Measurements from ENCODE around the gene ANO1. TPM values are rescaled to one million over a fixed set of nuclear protein-coding genes. Genes with fewer than 3 reads are reported as not detected.

Gene ANO1
- total RNA-seq, 6 experiments from 2014 or later, result 32.1 to 292 (median 78.0) TPM

- H3K36me3 ChIP-seq, result peaks cover 0 to 4% (median 0%) of the 10 kb centered on the region in 4 donors
- no peak overlapping the region for H3K27ac ChIP-seq
- no peak overlapping the region for H3K4me3 ChIP-seq
- H3K27me3 ChIP-seq, result no peaks in the 10 kb centered on the region
- no peaks in the 10 kb centered on the region for H3K9me3 ChIP-seq
- DNase-seq (no peak), ATAC-seq (no peak)
- intact Hi-C loops (cut with DNase I), result loop anchor here in 1 of 2 donors (10.0 kb wide), 2 partner anchors 108 to 478 kb away; no protein-coding TSS in a partner anchor
- TF ChIP-seq POLR2A (IDR thresholded peaks at IDR 0.05) (no peak), CTCF (IDR thresholded peaks at IDR 0.05) (no peak)
- 75% methylated on average over 4 of the region's 15 CpGs for WGBS (ENCODE audit: insufficient coverage, low coverage, low lambda C conversion rate, missing lambda C conversion rate)
- H3K4me1 ChIP-seq, result peaks cover 0 to 3% (median 0%) of the 10 kb centered on the region in 4 donors
Observed at GRCh38 chr11:70192666-70193410, 114.7 kb downstream of the ANO1 start.

GRCh38 chr11:70193411-70194292 lies 115.5 kb downstream of the ANO1 start:
- no peaks in the 10 kb centered on the region for H3K36me3 ChIP-seq
- WGBS (ENCODE audit: insufficient coverage, low coverage, low lambda C conversion rate, missing lambda C conversion rate), result 58% methylated on average over 7 of the region's 7 CpGs
- TF ChIP-seq CTCF (IDR thresholded peaks at IDR 0.05), result no peak
- no peak for TF ChIP-seq POLR2A (IDR thresholded peaks at IDR 0.05)
- peaks cover 0 to 3% (median 0%) of the 10 kb centered on the region in 4 donors for H3K4me1 ChIP-seq
- no peaks in the 10 kb centered on the region for H3K27me3 ChIP-seq
- no peak overlapping the region for H3K4me3 ChIP-seq
- DNase-seq (peak in 1 of 3 donors; percentile 24), ATAC-seq (no peak)
- intact Hi-C loops (cut with DNase I), result loop anchor here in 1 of 2 donors (10.0 kb wide), 2 partner anchors 109 to 479 kb away; no protein-coding TSS in a partner anchor
- H3K27ac ChIP-seq, result no peak overlapping the region
- no peaks in the 10 kb centered on the region for H3K9me3 ChIP-seq

- Histone ChIP-seq H3K4me3 (no peak overlapping the region), H3K27me3 (no peaks in the 10 kb centered on the region), H3K4me1 (peaks cover 0 to 3% (median 0%) of the 10 kb centered on the region in 4 donors), H3K36me3 (no peaks in the 10 kb centered on the region), H3K27ac (no peak overlapping the region), H3K9me3 (no peaks in the 10 kb centered on the region)
- ATAC-seq, result peak in 1 of 4 donors; percentile 6
- no peak for TF ChIP-seq POLR2A (IDR thresholded peaks at IDR 0.05)
- no peak for TF ChIP-seq CTCF (IDR thresholded peaks at IDR 0.05)
- WGBS (ENCODE audit: insufficient coverage, low coverage, low lambda C conversion rate, missing lambda C conversion rate), result 75% methylated on average over 3 of the region's 3 CpGs
- intact Hi-C loops (cut with DNase I), result loop anchor here (5.0 to 10.0 kb wide), 4 partner anchors 110 to 498 kb away; no protein-coding TSS in a partner anchor
- DNase-seq, result no peak
Observed at GRCh38 chr11:70194792-70195791, 117.0 kb downstream of the ANO1 start.
